Fibroblast of mammary gland (primary cell): ENCODE data around the gene ACTN4.

ENCODE experiments used
- DNase-seq: peaks from one replicate; pipeline ENCODE4 v3.0.0-alpha.2; 2010; ENCODE audit warnings: low read depth
- H3K4me3 ChIP-seq: 2 replicates; pipeline ENCODE4 v1.5.1; 2011; ENCODE audit warnings: low read depth, mild to moderate bottlenecking, low read length, moderate library complexity; ENCODE audit not compliant: control insufficient read depth
- TF ChIP-seq, protein P1 (sequence below): conservative IDR thresholded peaks from 2 replicates; pipeline ENCODE4 v1.5.1; 2011; ENCODE audit warnings: low read depth, low read length, inconsistent platforms; ENCODE audit not compliant: control insufficient read depth, insufficient read depth

Gene ACTN4

DNA sequence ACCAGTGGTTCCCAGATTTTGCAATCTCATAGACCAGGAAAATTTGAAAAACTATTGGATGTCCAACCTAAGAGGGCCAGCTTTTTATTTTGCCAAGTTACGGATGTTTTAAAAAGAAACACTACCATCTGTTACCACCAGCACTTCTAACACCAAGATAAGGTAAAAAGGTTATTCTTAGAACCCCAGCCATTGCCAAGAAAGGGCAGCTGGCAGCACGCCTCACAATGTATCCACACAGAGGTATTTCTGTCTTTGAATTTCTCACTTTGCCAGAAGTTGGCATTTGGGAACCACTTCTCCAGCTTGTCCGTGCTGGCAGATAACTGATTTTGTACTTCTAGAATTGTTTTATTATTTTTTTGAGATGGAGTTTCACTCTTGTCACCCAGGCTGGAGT lies 68.1 kb downstream of the ACTN4 start:
- TF ChIP-seq, protein P1, sequence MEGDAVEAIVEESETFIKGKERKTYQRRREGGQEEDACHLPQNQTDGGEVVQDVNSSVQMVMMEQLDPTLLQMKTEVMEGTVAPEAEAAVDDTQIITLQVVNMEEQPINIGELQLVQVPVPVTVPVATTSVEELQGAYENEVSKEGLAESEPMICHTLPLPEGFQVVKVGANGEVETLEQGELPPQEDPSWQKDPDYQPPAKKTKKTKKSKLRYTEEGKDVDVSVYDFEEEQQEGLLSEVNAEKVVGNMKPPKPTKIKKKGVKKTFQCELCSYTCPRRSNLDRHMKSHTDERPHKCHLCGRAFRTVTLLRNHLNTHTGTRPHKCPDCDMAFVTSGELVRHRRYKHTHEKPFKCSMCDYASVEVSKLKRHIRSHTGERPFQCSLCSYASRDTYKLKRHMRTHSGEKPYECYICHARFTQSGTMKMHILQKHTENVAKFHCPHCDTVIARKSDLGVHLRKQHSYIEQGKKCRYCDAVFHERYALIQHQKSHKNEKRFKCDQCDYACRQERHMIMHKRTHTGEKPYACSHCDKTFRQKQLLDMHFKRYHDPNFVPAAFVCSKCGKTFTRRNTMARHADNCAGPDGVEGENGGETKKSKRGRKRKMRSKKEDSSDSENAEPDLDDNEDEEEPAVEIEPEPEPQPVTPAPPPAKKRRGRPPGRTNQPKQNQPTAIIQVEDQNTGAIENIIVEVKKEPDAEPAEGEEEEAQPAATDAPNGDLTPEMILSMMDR, result no peak
- DNase-seq, result no peak
- H3K4me3 ChIP-seq, result no peak overlapping the region

DNA sequence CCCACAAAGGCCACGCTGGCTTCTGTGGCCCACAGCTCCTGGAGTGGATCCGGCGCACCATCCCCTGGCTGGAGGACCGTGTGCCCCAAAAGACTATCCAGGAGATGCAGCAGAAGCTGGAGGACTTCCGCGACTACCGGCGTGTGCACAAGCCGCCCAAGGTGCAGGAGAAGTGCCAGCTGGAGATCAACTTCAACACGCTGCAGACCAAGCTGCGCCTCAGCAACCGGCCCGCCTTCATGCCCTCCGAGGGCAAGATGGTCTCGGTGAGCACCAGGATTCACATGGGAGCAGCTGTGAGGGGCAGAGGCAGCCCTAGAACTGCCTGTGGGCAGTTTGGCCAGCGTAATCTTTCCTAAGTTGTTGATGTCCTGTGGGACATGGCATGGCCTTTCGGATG lies 69.6 kb downstream of the ACTN4 start:
- TF ChIP-seq, protein P1, result no peak
- no peak for DNase-seq
- H3K4me3 ChIP-seq, result no peak overlapping the region

DNA sequence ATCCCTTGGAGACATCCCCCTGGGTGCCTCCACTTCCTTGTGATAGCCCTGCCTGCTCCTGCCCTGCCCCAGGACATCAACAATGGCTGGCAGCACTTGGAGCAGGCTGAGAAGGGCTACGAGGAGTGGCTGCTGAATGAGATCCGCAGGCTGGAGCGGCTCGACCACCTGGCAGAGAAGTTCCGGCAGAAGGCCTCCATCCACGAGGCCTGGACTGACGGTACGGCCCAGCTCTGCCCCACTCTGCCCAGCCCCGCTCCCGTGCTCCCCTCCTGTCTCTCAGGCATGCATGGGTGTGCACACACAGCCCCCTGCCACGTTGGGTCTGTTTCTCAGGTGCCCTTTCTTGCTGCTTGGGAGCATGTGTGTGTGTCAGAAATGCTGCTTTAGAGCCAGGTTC lies 70.4 kb downstream of the ACTN4 start:
- TF ChIP-seq, protein P1, result no peak
- no peak for DNase-seq
- no peak overlapping the region for H3K4me3 ChIP-seq

DNA sequence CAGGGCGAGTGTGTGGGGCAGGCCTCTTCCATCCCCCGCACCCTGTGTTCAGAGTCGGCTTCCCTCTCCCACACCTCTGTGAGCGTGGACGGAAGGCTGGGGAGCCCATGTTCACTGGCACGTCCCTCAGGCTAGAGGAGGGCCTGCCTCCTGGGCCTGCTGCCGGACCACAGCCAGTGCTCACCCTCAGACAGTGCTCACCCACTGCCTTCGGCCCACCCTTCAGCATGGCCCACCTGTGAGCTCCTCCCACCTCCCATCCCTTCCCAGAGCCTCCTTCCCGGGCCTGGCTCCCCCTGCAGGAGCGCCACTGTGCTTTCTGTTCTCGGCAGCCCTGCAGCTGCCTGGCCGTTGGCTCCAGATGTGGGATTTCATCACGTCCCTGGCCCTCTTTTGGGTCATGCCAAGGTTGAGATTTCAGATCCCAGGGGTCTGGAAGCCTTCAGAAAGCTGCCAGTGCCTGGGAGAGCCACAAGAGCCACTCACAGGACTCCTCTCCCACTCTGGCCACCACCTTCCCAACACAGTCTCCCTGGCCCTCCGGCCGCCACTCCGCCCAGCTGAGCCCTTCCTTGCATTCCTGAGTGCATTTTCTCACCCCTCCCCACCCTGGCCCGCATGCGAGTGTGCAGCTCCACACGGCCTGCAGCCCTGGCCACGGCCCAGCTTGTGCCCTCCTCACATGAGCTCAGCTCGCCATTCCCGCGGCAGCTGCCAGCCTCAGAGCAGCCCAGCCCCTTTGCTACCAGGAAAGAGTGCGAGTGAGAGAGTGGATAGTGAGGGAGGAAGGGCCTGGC lies 71.5 kb downstream of the ACTN4 start:
- H3K4me3 ChIP-seq, result no peak overlapping the region
- DNase-seq, result no peak
- TF ChIP-seq, protein P1, result peak; percentile 19

DNA sequence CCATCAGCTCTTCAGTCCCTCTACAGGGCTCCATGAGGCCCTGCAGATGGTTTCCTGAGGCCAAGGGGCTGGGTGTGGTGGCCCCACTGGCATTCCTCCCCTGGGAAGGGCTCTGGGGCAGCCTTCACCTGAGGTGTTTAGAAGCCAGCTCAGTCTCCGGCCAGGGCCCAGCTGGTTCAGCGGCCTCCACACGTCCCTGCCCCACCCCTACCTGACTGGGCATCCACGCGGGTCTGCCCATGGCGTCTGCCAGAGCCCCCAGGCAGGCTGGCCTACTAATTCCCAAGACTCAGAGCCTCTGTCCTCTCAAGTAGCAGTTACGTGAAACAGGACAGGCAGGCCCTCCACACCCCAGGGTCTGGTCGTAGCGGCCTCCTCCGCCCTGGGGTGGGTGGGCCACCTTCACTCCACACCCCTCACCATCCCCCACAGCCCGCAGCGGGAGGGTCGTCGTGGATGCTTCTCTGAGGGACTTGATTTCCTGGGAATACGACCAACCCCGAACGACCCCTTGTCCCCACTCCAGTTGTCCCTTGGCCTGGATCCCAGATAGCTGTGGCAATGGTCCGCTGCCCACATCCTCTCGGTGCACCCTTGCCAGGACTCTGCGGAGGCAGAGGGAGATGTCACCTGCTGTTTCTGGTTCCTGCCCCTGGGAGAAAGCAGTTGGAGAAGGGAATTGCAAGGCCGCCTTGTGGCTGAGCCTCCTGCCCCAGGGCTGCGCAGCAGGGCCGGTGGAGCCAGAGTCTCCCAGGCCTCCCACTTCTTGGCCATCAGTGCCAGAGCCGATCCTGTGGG lies 72.5 kb downstream of the ACTN4 start:
- TF ChIP-seq, protein P1, result no peak
- no peak for DNase-seq

DNA sequence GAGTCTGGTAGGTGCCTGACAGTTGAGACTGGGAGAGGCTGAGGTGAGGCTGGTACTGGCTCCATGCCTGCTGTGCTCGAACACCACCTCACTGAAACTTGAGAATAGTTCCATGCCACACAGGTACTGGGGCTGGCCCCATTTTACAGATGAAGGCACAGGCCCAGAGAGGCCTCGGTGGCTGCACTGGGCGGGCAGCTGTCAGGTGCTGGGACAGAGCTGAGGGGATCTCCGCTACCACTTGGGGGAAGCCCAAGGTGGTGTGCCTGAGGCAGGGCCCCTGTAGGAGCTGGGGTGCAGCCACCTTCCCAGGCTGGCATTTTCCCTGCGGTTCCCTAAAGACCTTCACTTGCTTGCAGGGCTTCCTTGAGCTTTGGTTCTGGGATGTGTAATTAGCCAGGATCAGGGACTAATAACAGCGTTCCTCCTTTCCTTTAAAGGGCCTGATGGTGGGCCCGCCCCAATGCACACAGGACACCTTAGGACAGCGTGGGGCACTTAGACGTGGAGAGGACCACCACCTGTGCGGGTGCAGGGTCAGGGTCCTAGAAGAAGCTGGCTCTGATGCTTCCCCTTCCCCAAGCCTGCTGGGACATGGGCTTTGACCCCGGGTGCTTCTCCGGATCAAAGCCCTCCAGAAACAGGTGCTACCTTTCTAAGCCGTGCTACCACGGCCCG lies 73.2 kb downstream of the ACTN4 start:
- TF ChIP-seq, protein P1, result no peak
- no peak for DNase-seq
- no peak overlapping the region for H3K4me3 ChIP-seq

More for the DNA sequence above, 72.5 kb downstream of the ACTN4 start:
- no peak overlapping the region for H3K4me3 ChIP-seq
